DND-41 (cell line): Measurements from ENCODE around the gene CLCN2.

Experiments
- ATAC-seq: fragments of 200-7000 bp; cut with Tn5 transposase; 3 replicates; pipeline ENCODE4 v1.9.1; 2021; ENCODE audit warnings: low read depth; ENCODE audit not compliant: insufficient read depth
- DNase-seq: peaks from one replicate; pipeline ENCODE4 v3.0.0-alpha.2; 2020
- H2AFZ ChIP-seq: 2 replicates; pipeline ENCODE4 v1.6.0; 2012; ENCODE audit warnings: low read depth, low read length
- H3K27ac ChIP-seq: 2 replicates; pipeline ENCODE4 v1.5.1; 2012; ENCODE audit warnings: low read length, inconsistent platforms
- H3K27me3 ChIP-seq: fragments of 200-600 bp; sonication (generic); 2 replicates; pipeline ENCODE4 v1.6.0; 2012; ENCODE audit warnings: low read length, mild to moderate bottlenecking, inconsistent platforms; ENCODE audit not compliant: insufficient read depth, poor library complexity
- H3K36me3 ChIP-seq: 2 replicates; pipeline ENCODE4 v1.5.1; 2012; ENCODE audit warnings: low read length, inconsistent platforms; ENCODE audit not compliant: insufficient read depth
- H3K4me1 ChIP-seq: 2 replicates; pipeline ENCODE4 v1.5.1; 2012; ENCODE audit warnings: mild to moderate bottlenecking, low read length; ENCODE audit not compliant: insufficient read depth
- H3K4me2 ChIP-seq: 2 replicates; pipeline ENCODE4 v1.6.0; 2012; ENCODE audit warnings: mild to moderate bottlenecking, moderate library complexity, low read length, inconsistent platforms; ENCODE audit not compliant: insufficient read depth
- H3K4me3 ChIP-seq, 2 experiments: fragments of 200-600 bp in 1 of 2; shearing (Covaris generic) in 1 of 2; 2 replicates each; pipeline ENCODE4 v1.5.1; 2012 to 2016; ENCODE audit warnings: inconsistent platforms in 2 of 2, low read length in 2 of 2, mild to moderate bottlenecking in 2 of 2, low read depth in 1 of 2, moderate library complexity in 1 of 2
- H3K79me2 ChIP-seq: 2 replicates; pipeline ENCODE4 v1.6.0; 2012; ENCODE audit warnings: low read length, inconsistent platforms; ENCODE audit not compliant: insufficient read depth
- H3K9ac ChIP-seq: 2 replicates; pipeline ENCODE4 v1.6.0; 2012; ENCODE audit warnings: low read depth, mild to moderate bottlenecking, inconsistent platforms, low read length, moderate library complexity
- H3K9me3 ChIP-seq: 2 replicates; pipeline ENCODE4 v1.5.1; 2012; ENCODE audit warnings: low read length, moderate library complexity, mild to moderate bottlenecking, inconsistent platforms; ENCODE audit not compliant: insufficient read depth, severe bottlenecking
- H4K20me1 ChIP-seq: 2 replicates; pipeline ENCODE4 v1.6.0; 2012; ENCODE audit warnings: low read length; ENCODE audit not compliant: insufficient read depth
- CTCF ChIP-seq: IDR thresholded peaks from 2 replicates; pipeline ENCODE4 v1.5.1; 2012; ENCODE audit warnings: borderline replicate concordance, low read length, moderate library complexity, mild to moderate bottlenecking; ENCODE audit not compliant: poor library complexity, severe bottlenecking; ENCODE audit errors: extremely low read depth
- EZH2 ChIP-seq: IDR thresholded peaks from 3 replicates; pipeline ENCODE4 v1.6.1; 2012; ENCODE audit warnings: borderline replicate concordance, low read depth, mild to moderate bottlenecking, moderate library complexity, low read length, inconsistent platforms; ENCODE audit not compliant: severe bottlenecking

Gene CLCN2

GRCh38 chr3:184358921-184359350, 2.5 kb downstream of the CLCN2 start:
- Histone ChIP-seq H3K4me3 (no peak overlapping the region), H3K4me2 (no peak overlapping the region), H3K27ac (no peak overlapping the region), H3K9me3 (no peaks in the 10 kb centered on the region), H3K4me1 (peaks cover 20% of the 10 kb centered on the region), H2AFZ (no peak overlapping the region), H3K79me2 (peaks cover 25% of the 10 kb centered on the region), H3K27me3 (no peaks in the 10 kb centered on the region), H4K20me1 (peaks cover 24% of the 10 kb centered on the region), H3K9ac (no peak overlapping the region), H3K36me3 (peaks cover 11% of the 10 kb centered on the region)
- DNase-seq, result no peak
- ATAC-seq, result no peak
- no peak for TF ChIP-seq EZH2
- no peak for TF ChIP-seq CTCF

- Histone ChIP-seq H4K20me1 (peaks cover 29% of the 10 kb centered on the region), H3K9ac (no peak overlapping the region), H3K27me3 (no peaks in the 10 kb centered on the region), H2AFZ (no peak overlapping the region), H3K79me2 (peaks cover 18% of the 10 kb centered on the region), H3K4me3 (no peak overlapping the region), H3K27ac (no peak overlapping the region), H3K4me1 (peaks cover 15% of the 10 kb centered on the region), H3K4me2 (no peak overlapping the region), H3K9me3 (no peaks in the 10 kb centered on the region), H3K36me3 (peaks cover 14% of the 10 kb centered on the region)
- TF ChIP-seq EZH2 (no peak), CTCF (no peak)
- DNase-seq (no peak), ATAC-seq (no peak)
These were observed 3.2 kb downstream of the CLCN2 start for GRCh38 chr3:184358124-184358767.

- H3K9me3 ChIP-seq, result no peaks in the 10 kb centered on the region
- TF ChIP-seq EZH2 (no peak), CTCF (no peak)
- ATAC-seq (no peak), DNase-seq (no peak)
- no peak overlapping the region for H3K27ac ChIP-seq
- H2AFZ ChIP-seq, result no peak overlapping the region
- no peak overlapping the region for H3K9ac ChIP-seq
- H3K4me2 ChIP-seq, result no peak overlapping the region
- H3K4me1 ChIP-seq, result peaks cover 15% of the 10 kb centered on the region
- no peak overlapping the region for H3K4me3 ChIP-seq
- H4K20me1 ChIP-seq, result peaks cover 29% of the 10 kb centered on the region
- H3K79me2 ChIP-seq, result peaks cover 13% of the 10 kb centered on the region
- H3K27me3 ChIP-seq, result no peaks in the 10 kb centered on the region
- peaks cover 14% of the 10 kb centered on the region for H3K36me3 ChIP-seq
These were observed 3.9 kb downstream of the CLCN2 start for GRCh38 chr3:184357248-184358123.
